Nucleus accumbens (tissue), 56 donors: ENCODE measurements around the gene ACTG2.
"Not testable (repeated sequence)": the region's sequence is repeated elsewhere in the genome, so short reads cannot be mapped to it uniquely, and the experiment has no call there.

Experiments used
- DNase-seq, 56 donors: peaks; one replicate each; lab custom pipeline; 2025; lab: John Stamatoyannopoulos, UW

The ACTG2 gene

DNA sequence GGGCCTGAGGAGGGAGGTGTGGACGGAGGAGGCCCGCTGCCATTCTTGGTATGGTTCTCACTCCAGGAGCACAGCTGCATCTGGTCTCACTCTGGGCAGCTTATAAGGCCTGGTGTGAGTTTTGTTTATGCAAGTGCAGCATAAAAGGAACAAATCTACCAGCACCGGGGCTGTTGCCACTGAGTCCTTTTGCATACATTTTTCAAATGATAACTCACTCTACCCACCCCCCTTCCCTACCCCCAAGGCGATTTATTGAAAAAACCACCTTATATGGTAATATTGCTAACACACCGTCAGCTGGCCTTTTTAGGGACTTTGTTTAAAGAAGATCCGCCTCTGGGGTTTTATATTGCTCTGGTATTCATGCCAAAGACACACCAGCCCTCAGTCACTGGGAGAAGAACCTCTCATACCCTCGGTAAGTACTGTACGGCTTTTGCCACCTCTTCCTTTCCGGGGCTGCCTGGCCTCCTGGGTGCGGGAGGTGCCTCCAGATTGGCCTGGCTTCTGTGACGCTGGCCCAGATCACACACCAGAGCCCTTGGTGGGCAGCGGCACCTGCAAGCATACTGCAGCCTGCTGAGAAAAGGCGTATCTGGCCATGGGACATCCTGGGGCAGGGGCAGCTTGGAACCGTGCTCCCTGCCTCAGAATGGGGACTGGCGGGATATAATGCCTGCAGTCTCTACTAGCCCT, at the start of gene ACTG2:
Gene ACTG2 (plus strand): TSS at position 378 of the 699 bp plus-strand sequence. CDS start 8,304 bp downstream, outside the sequence.
- no peak for DNase-seq

GRCh38 chr2:73844087-73844486, 48.7 kb upstream of the ACTG2 start:
- DNase-seq = no peak

DNA sequence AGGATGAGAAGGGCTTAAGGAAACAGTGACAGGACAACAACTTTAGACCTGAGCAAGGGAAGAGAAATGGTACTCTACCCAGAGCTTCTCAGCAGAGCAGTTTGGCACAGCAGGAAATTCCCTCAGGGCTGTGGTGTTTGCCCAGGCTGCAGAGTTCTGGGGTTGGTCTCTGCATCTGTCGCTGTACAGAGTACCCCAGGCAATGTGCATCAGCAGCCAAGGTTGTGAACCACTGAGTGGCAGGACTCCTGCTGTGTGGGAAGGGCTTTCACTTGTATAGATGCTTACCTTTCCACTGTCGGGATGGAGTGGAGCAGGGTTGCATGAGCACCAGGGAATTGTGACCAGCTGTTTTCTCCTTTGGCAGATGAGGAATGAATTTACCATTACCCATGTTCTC, 42.8 kb upstream of the ACTG2 start:
- no peak for DNase-seq

DNA sequence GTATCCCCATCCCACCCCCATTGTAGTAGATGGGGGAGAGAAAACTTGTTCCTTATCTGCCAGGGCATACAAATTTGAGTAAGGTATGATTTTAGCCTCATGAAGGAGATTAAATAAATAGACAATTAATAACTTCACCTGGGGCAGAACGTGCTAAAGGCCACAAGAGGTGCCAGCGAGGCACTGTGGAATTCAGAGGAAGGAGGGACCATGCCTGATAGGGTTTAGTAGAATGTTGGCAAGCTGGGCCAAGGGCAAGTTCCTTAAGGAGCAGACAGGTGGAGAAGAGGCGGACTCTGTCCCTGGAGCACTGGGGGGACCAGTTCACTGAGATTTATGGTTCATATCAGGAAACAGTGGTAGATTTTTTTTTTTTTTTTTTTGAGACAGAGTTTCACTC, 41.5 kb upstream of the ACTG2 start:
- no peak for DNase-seq

DNA sequence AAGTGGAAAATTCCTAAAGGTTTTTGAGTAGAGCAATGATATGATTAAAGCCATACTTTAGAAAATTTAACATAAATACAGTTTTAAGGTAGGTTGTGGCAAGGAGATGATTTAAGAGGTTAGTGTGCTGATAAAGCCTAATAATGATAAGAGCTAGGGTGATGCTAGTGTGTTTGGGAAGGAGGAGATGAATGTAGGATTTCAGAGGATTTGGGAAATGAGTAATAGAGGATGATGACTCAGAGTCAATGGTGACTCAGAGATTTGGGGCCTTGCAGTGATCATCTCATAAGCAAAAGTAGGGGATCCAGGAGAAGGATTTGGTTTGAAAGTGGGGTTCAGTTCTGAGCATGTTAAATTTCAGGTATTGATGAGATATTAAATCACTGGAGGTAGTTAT, 40.8 kb upstream of the ACTG2 start:
- DNase-seq = peak in 1 of 56 donors; percentile 13

GRCh38 chr2:73855526-73855925, 37.3 kb upstream of the ACTG2 start:
- DNase-seq = no peak

DNA sequence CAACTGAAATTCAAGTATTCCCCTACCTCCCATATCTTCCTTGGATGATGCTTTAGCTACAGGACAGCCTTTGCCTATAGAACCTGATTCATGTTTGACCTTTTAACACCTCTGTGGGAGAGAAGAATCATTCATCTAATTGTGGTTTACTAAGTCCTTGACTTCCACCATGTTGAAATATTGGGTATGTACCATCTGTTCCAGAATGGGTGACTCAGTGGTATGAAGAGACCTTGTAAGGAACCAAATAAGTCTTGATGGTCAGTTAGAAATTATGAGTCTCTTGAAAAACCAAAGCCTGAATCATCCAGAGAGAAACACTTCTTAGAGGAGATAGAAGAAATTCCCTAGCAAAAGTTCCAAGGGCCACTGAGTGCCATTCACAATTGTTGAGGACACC, 36.6 kb upstream of the ACTG2 start:
- no peak for DNase-seq

GRCh38 chr2:73859721-73860586, 32.9 kb upstream of the ACTG2 start:
- peak in 1 of 56 donors; percentile 2 for DNase-seq

- DNase-seq = no peak
Measured at GRCh38 chr2:73862987-73863386, 29.8 kb upstream of the ACTG2 start.

DNA sequence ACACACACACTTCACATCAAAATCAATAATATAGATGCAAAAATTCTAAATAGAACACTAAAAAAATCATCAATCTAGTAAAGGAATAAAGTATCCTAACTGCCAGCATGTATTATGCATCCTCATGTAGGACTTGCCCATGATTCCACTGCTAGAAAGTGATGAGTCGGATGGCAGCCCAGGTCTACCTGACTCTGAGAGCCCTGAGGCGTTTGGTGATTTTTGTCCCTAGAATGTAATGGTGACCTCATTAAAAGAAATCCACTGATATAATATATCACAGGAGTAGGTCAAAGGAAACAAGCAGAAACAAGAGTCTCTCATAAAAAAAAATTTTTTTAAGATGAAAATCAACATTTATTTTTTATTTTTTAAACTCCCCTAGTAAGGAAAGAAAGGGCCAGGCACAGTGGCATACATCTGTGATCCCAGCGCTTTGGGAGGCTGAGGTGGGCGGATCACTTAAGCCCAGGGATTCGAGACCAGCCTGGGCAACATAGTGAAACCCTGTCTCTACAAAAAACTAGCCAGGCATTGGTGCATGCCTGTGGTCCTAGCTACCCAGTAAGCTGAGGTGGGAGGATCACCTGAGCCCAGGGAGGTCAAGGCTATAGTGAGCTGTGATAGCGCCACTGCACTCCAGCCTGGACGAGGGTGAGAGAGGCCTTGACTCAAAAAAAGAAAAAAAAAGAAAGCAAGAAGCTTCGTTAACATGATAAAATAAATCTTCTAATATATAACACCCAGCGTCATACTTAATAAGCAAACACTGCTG, 24.4 kb upstream of the ACTG2 start:
- no peak for DNase-seq

- DNase-seq = peak in 6 of 56 donors; percentile 1 to 54 (median 10)
Measured at GRCh38 chr2:73870084-73870483, 22.7 kb upstream of the ACTG2 start.

- no peak for DNase-seq
Measured at GRCh38 chr2:73877071-73877802, 15.6 kb upstream of the ACTG2 start.

GRCh38 chr2:73877984-73878383, 14.8 kb upstream of the ACTG2 start:
- not testable (repeated sequence) for DNase-seq

GRCh38 chr2:73885406-73885805, 7.4 kb upstream of the ACTG2 start:
- no peak for DNase-seq

- no peak for DNase-seq
Measured at GRCh38 chr2:73886357-73886756, 6.5 kb upstream of the ACTG2 start.

- not testable (repeated sequence) for DNase-seq
Measured at GRCh38 chr2:73887596-73888353, 5.0 kb upstream of the ACTG2 start.

DNA sequence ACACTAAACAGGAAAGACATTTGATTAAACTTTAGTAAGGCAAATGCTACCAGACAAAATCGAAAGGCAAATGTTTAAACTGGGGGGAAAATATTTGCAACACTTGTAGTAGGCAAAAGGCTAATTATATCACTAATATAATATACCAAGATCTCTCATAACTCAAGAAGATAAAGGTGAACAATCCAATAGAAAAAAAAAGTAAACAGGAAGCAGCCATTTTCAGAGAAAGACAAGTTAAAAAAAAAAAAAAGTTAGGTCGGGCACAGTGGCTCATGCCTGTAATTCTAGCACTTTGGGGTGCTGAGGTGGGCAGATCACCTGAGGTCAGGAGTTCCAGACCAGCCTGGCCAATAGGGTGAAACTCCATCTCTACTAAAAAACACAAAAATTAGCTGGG, 4.4 kb upstream of the ACTG2 start:
- no peak for DNase-seq

GRCh38 chr2:73889206-73889605, 3.6 kb upstream of the ACTG2 start:
- no peak for DNase-seq

DNA sequence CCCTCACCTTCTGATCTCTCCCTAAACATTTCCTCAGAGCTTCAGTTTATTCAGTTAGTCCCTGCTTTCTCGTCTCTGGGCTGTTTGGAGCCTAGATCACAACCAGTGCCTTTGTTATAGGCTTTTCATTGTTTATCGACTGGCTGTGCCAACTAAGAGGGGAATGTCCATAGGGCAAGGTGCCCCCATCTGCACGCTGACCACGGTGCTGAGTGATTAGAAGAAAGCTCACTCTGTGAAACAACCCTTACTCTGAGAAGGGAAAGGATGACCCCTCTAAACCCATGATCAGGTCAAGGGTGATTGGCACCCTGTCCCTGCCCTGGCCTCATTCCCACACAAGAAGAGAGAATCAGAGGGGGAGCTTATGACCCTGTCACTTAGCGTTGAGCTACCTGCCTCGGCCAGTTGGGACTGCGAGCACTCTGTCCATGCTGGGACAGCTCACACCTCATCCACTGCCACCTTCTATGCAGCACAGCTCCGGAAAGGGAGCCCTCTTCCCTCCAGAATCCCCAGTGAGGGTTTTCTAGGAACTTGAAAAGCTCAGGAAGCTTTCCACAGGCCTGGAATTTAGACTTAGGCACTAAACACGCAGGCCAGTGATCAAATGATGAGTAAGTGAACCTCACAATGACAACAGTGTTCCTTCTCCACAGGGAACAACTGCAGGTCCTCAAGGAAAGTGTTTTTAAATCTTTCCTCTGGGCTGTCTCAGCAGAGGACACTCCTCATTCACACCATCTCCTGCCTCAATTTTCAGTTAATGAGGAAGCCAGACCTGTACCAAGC, 2.3 kb upstream of the ACTG2 start:
- no peak for DNase-seq
